Trophoblast cell (in vitro differentiated cells and primary cell): ENCODE data around the gene CFAP20DC.

ENCODE experiments used
- DNase-seq, 2 donors: peaks; one replicate each; pipeline ENCODE4 v3.0.0-alpha.2; 2016
- H2AFZ ChIP-seq: 2 replicates; pipeline ENCODE4 v1.6.1; 2013; ENCODE audit warnings: low read length, moderate library complexity, mild to moderate bottlenecking; ENCODE audit not compliant: insufficient read depth, poor library complexity
- H2AK5ac ChIP-seq: 2 replicates; pipeline ENCODE4 v1.6.1; 2013; ENCODE audit warnings: mild to moderate bottlenecking, low read length
- H2BK120ac ChIP-seq: 2 replicates; pipeline ENCODE4 v1.6.1; 2013; ENCODE audit warnings: low read length, mild to moderate bottlenecking, moderate library complexity; ENCODE audit not compliant: insufficient read depth, poor library complexity
- H2BK12ac ChIP-seq: 2 replicates; pipeline ENCODE4 v1.6.1; 2013; ENCODE audit warnings: mild to moderate bottlenecking, low read length, moderate library complexity
- H2BK5ac ChIP-seq: 2 replicates; pipeline ENCODE4 v1.6.1; 2013; ENCODE audit warnings: low read length, low read depth, moderate library complexity, mild to moderate bottlenecking; ENCODE audit not compliant: poor library complexity
- H3K14ac ChIP-seq: 2 replicates; pipeline ENCODE4 v1.6.1; 2013; ENCODE audit warnings: mild to moderate bottlenecking, low read length
- H3K18ac ChIP-seq: 2 replicates; pipeline ENCODE4 v1.6.1; 2013; ENCODE audit warnings: mild to moderate bottlenecking, low read length
- H3K23ac ChIP-seq: 2 replicates; pipeline ENCODE4 v1.6.1; 2013; ENCODE audit warnings: low read length
- H3K27ac ChIP-seq: 2 replicates; pipeline ENCODE4 v1.5.1; 2013; ENCODE audit warnings: low read depth, mild to moderate bottlenecking, inconsistent platforms, low read length, moderate library complexity
- H3K27me3 ChIP-seq: 2 replicates; pipeline ENCODE4 v1.6.1; 2013; ENCODE audit warnings: inconsistent platforms, mild to moderate bottlenecking, low read length, moderate library complexity; ENCODE audit not compliant: insufficient read depth
- H3K36me3 ChIP-seq, 2 experiments: 1 replicate in 1 of 2; 2 replicates in 1 of 2; pipeline ENCODE4 v1.6.1; 2013; ENCODE audit warnings: low read length in 2 of 2, mild to moderate bottlenecking in 2 of 2, moderate library complexity in 1 of 2; ENCODE audit not compliant: insufficient read depth in 2 of 2, control insufficient read depth in 1 of 2
- H3K4ac ChIP-seq: 2 replicates; pipeline ENCODE4 v1.6.1; 2013; ENCODE audit warnings: low read depth, mild to moderate bottlenecking, low read length, moderate library complexity
- H3K4me1 ChIP-seq, 2 experiments: 1 replicate in 1 of 2; 2 replicates in 1 of 2; pipeline ENCODE4 v1.6.1; 2013; ENCODE audit warnings: low read length in 2 of 2, mild to moderate bottlenecking in 2 of 2, moderate library complexity in 1 of 2; ENCODE audit not compliant: insufficient read depth in 2 of 2, control insufficient read depth in 1 of 2
- H3K4me2 ChIP-seq: 2 replicates; pipeline ENCODE4 v1.6.1; 2013; ENCODE audit warnings: inconsistent platforms, mild to moderate bottlenecking, low read length, moderate library complexity
- H3K4me3 ChIP-seq: 2 replicates; pipeline ENCODE4 v1.5.1; 2013; ENCODE audit warnings: mild to moderate bottlenecking, low read depth, low read length, inconsistent platforms
- H3K79me1 ChIP-seq: one replicate; pipeline ENCODE4 v1.6.1; 2013; ENCODE audit warnings: low read length
- H3K79me2 ChIP-seq: 2 replicates; pipeline ENCODE4 v1.6.1; 2013; ENCODE audit warnings: low read length, mild to moderate bottlenecking; ENCODE audit not compliant: control insufficient read depth, insufficient read depth, poor library complexity
- H3K9ac ChIP-seq: 2 replicates; pipeline ENCODE4 v1.6.1; 2013; ENCODE audit warnings: mild to moderate bottlenecking, low read length
- H3K9me3 ChIP-seq: 2 replicates; pipeline ENCODE4 v1.6.1; 2013; ENCODE audit warnings: low read depth, mild to moderate bottlenecking, control low read depth, inconsistent platforms, low read length; ENCODE audit not compliant: insufficient read depth
- H4K12ac ChIP-seq: 2 replicates; pipeline ENCODE4 v1.6.1; 2013; ENCODE audit warnings: low read depth, mild to moderate bottlenecking, low read length, moderate library complexity
- H4K8ac ChIP-seq: 2 replicates; pipeline ENCODE4 v1.6.1; 2013; ENCODE audit warnings: low read depth, mild to moderate bottlenecking, low read length, moderate library complexity
- H4K91ac ChIP-seq: one replicate; pipeline ENCODE4 v1.6.1; 2013; ENCODE audit warnings: low read depth, mild to moderate bottlenecking, low read length, moderate library complexity
- WGBS: extraction: QIAGEN DNeasy Blood & Tissue Kit; methylation state at CpG from one replicate; pipeline ENCODE4 v1.1.7; 2013; ENCODE audit warnings: missing lambda C conversion rate; ENCODE audit not compliant: insufficient read length, insufficient coverage; ENCODE audit errors: extremely low coverage; 5-methylcytosine and 5-hydroxymethylcytosine counted together

The CFAP20DC gene

DNA sequence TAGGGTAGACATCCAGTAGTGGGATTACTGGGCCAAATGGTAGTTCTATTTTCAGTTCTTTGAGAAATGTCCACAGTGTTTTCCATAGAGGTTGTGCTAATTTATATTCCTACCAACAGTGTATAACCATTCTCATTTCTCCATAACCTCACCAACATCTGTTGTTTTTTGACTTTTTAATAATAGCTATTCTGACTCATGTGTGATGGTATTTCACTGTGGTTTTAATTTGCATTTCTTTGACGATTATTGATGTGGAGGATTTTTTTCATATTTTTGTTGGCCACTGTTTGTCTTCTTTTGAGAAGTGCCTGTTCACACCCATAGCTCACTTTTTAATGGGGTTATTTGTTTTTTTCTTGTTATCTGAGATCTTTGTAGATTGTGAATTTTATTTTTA is 125.2 kb downstream of the CFAP20DC start:
- Histone ChIP-seq H2BK12ac (no peak overlapping the region), H3K4ac (no peak overlapping the region), H3K23ac (no peak overlapping the region), H3K9ac (no peak overlapping the region), H3K27me3 (no peaks in the 10 kb centered on the region), H4K91ac (no peak overlapping the region), H3K9me3 (no peaks in the 10 kb centered on the region), H3K4me2 (no peak overlapping the region), H3K4me1 (no peaks in the 10 kb centered on the region), H2AFZ (no peak overlapping the region), H3K79me2 (no peaks in the 10 kb centered on the region), H3K27ac (no peak overlapping the region), H3K14ac (no peak overlapping the region), H3K18ac (no peak overlapping the region), H2BK120ac (no peak overlapping the region), H2AK5ac (no peak overlapping the region), H4K8ac (no peak overlapping the region), H3K4me3 (no peak overlapping the region), H3K36me3 (no peaks in the 10 kb centered on the region), H4K12ac (no peak overlapping the region), H2BK5ac (no peak overlapping the region), H3K79me1 (no peaks in the 10 kb centered on the region)
- DNase-seq: no peak
- WGBS: no CpG with 5 or more reads among the region's 1 CpG

DNA sequence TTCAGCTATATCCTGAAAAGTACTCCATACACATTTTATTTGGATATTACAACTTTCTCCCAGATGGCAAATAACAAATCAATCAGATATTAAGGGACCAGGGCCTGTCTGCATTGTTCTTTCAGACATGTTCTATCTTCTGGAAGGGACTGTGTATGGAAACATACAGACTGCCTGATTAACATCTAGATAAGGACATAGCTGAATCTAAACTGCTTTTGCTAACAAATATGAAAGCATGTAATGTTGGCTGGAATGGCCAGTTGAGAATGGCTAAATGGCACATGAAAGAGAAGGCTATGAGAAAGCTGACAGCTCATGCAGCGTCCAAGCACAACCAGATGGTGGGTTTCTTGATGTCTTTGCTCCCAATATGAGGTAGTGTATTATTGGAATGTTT is 149.4 kb downstream of the CFAP20DC start:
- Histone ChIP-seq H4K91ac (no peak overlapping the region), H3K4ac (no peak overlapping the region), H3K23ac (no peak overlapping the region), H3K79me1 (no peaks in the 10 kb centered on the region), H3K18ac (no peak overlapping the region), H3K79me2 (no peaks in the 10 kb centered on the region), H3K14ac (no peak overlapping the region), H3K4me2 (no peak overlapping the region), H2AFZ (no peak overlapping the region), H3K9ac (no peak overlapping the region), H2BK12ac (no peak overlapping the region), H3K27me3 (no peaks in the 10 kb centered on the region), H4K12ac (no peak overlapping the region), H2BK5ac (no peak overlapping the region), H3K36me3 (no peaks in the 10 kb centered on the region), H3K27ac (no peak overlapping the region), H4K8ac (no peak overlapping the region), H3K4me3 (no peak overlapping the region), H2BK120ac (no peak overlapping the region), H2AK5ac (no peak overlapping the region), H3K9me3 (no peaks in the 10 kb centered on the region), H3K4me1 (no peaks in the 10 kb centered on the region)
- no CpG with 5 or more reads among the region's 1 CpG for WGBS
- DNase-seq: no peak

DNA sequence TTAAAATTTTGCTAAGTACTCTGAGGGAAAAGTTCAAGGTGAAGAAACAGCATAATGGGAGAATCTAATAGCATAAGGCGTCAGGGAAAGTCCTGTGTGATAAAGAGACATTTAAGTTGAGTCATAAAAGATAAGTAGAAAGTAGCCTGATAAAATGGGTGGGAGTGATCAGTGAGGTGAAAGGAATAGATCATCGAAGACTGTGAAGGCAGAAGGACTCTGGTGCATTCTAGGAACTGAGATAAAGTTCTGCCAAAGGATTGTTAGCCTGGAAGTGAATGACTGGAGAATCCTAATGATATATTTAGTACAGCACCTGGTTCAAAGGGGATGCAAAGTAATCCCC is 149.9 kb downstream of the CFAP20DC start:
- Histone ChIP-seq H3K4me3 (no peak overlapping the region), H3K36me3 (no peaks in the 10 kb centered on the region), H4K12ac (no peak overlapping the region), H4K91ac (no peak overlapping the region), H2BK12ac (no peak overlapping the region), H4K8ac (no peak overlapping the region), H2BK5ac (no peak overlapping the region), H3K79me1 (no peaks in the 10 kb centered on the region), H3K23ac (no peak overlapping the region), H3K79me2 (no peaks in the 10 kb centered on the region), H2BK120ac (no peak overlapping the region), H3K4ac (no peak overlapping the region), H3K27me3 (no peaks in the 10 kb centered on the region), H2AFZ (no peak overlapping the region), H3K14ac (no peak overlapping the region), H3K4me1 (no peaks in the 10 kb centered on the region), H3K4me2 (no peak overlapping the region), H2AK5ac (no peak overlapping the region), H3K9me3 (peaks cover under 1% of the 10 kb centered on the region), H3K9ac (no peak overlapping the region), H3K18ac (no peak overlapping the region), H3K27ac (no peak overlapping the region)
- no CpG with 5 or more reads among the region's 2 CpGs for WGBS
- no peak for DNase-seq

DNA sequence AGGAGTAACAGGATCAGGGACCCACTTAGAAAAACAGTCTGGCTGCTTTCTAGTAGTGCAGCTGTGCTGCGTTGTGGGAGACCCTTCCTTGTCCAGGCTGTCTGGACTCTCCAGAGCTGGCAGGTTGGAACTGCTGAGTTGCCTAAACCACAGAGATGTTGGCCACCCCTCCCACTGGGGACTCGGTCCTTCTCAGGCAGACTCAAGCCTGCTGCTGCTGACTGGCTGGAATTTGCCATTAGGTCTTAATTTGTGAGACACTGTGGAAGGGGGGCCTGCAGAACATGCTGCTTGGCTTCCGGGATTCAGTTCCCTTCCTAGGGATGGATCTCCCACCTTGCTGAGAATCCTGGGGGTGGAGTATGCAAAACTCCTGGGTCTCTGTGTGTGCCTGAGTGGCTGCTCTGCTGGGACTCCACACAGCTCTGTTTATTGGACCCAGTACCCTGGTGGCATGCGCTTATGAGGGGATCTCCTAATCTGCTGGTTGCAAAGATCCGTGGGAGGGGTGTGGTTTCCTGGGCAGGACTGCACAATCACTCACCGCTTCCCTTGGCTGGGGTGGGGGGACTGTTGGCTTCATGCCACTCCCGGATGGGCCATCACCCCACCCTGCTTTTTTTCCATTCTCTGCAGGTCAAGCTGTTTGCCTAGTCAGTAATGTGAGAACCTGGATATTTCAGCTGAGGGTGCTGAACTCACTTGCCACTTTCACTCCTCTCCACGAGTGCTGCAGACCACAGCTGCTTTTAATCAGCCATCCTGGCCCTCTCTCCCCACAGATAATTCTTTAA is 150.5 kb downstream of the CFAP20DC start:
- Histone ChIP-seq H3K27ac (no peak overlapping the region), H3K36me3 (no peaks in the 10 kb centered on the region)

More for the DNA sequence above, 150.5 kb downstream of the CFAP20DC start:
- no peak overlapping the region for H4K91ac ChIP-seq
- no peak overlapping the region for H3K4ac ChIP-seq
- H3K4me2 ChIP-seq: no peak overlapping the region
- no peak overlapping the region for H2BK5ac ChIP-seq
- H4K12ac ChIP-seq: no peak overlapping the region
- no peak overlapping the region for H2AFZ ChIP-seq
- no peak overlapping the region for H3K4me3 ChIP-seq
- H3K27me3 ChIP-seq: no peaks in the 10 kb centered on the region
- H2AK5ac ChIP-seq: no peak overlapping the region
- H3K79me1 ChIP-seq: no peaks in the 10 kb centered on the region
- no peak overlapping the region for H3K9ac ChIP-seq
- H3K9me3 ChIP-seq: peaks cover 5% of the 10 kb centered on the region
- no peak for DNase-seq
- no peak overlapping the region for H3K23ac ChIP-seq
- no peak overlapping the region for H3K18ac ChIP-seq
- no peak overlapping the region for H2BK12ac ChIP-seq
- no peak overlapping the region for H3K14ac ChIP-seq
- H2BK120ac ChIP-seq: no peak overlapping the region
- WGBS: no CpG with 5 or more reads among the region's 8 CpGs
- H3K4me1 ChIP-seq: no peaks in the 10 kb centered on the region
- no peaks in the 10 kb centered on the region for H3K79me2 ChIP-seq
- H4K8ac ChIP-seq: no peak overlapping the region
